Astrocyte (in vitro differentiated cells and primary cell): ENCODE measurements around the gene TAF1B. TPM values are rescaled to one million over a fixed set of nuclear protein-coding genes. Genes with fewer than 3 reads are reported as not detected.

Experiments
- DNase-seq: peaks from one replicate; pipeline ENCODE4 v3.0.0-alpha.2; 2010; ENCODE audit warnings: low read depth
- FAIRE-seq: peaks from 2 replicates; lab custom pipeline; 2011; peaks lifted over from hg19 to GRCh38; lab: Jason Lieb, UNC
- H2AFZ ChIP-seq: 2 replicates; pipeline ENCODE4 v1.6.0; 2012; ENCODE audit warnings: low read depth, low read length, inconsistent platforms
- H3K27ac ChIP-seq: 2 replicates; pipeline ENCODE4 v1.5.1; 2011; ENCODE audit warnings: low read depth, low read length, inconsistent platforms
- H3K27me3 ChIP-seq: 2 replicates; pipeline ENCODE4 v1.6.0; 2011; ENCODE audit warnings: low read length, inconsistent platforms; ENCODE audit not compliant: insufficient read depth
- H3K36me3 ChIP-seq: 2 replicates; pipeline ENCODE4 v1.5.1; 2011; ENCODE audit warnings: low read length, inconsistent platforms; ENCODE audit not compliant: insufficient read depth
- H3K4me1 ChIP-seq: 2 replicates; pipeline ENCODE4 v1.5.1; 2011; ENCODE audit warnings: low read length, inconsistent platforms; ENCODE audit not compliant: insufficient read depth
- H3K4me2 ChIP-seq: 2 replicates; pipeline ENCODE4 v1.6.0; 2012; ENCODE audit warnings: low read length, inconsistent platforms
- H3K4me3 ChIP-seq: 2 replicates; pipeline ENCODE4 v1.5.1; 2011; ENCODE audit warnings: low read depth, mild to moderate bottlenecking, low read length, inconsistent platforms; ENCODE audit not compliant: insufficient read depth
- H3K79me2 ChIP-seq: 2 replicates; pipeline ENCODE4 v1.6.0; 2012; ENCODE audit warnings: mild to moderate bottlenecking, low read length, inconsistent platforms; ENCODE audit not compliant: insufficient read depth
- H3K9ac ChIP-seq: 2 replicates; pipeline ENCODE4 v1.6.0; 2012; ENCODE audit warnings: mild to moderate bottlenecking, low read length, inconsistent platforms
- H3K9me3 ChIP-seq: 2 replicates; pipeline ENCODE4 v1.5.1; 2012; ENCODE audit warnings: low read depth, mild to moderate bottlenecking, low read length, inconsistent platforms; ENCODE audit not compliant: insufficient read depth
- H4K20me1 ChIP-seq: 2 replicates; pipeline ENCODE4 v1.6.0; 2012; ENCODE audit warnings: low read length, inconsistent platforms; ENCODE audit not compliant: insufficient read depth
- H3K27ac Mint-ChIP-seq: one replicate; pipeline ENCODE4 v1.8.0; 2021; ENCODE audit warnings: mild to moderate bottlenecking, mixed read lengths; ENCODE audit not compliant: unreplicated experiment
- H3K27me3 Mint-ChIP-seq: one replicate; pipeline ENCODE4 v1.8.0; 2021; ENCODE audit warnings: low read depth, mixed read lengths; ENCODE audit not compliant: unreplicated experiment
- H3K36me3 Mint-ChIP-seq: one replicate; pipeline ENCODE4 v1.8.0; 2021; ENCODE audit warnings: low read depth, mixed read lengths; ENCODE audit not compliant: unreplicated experiment
- H3K4me1 Mint-ChIP-seq: one replicate; pipeline ENCODE4 v1.8.0; 2021; ENCODE audit warnings: low read depth, mixed read lengths; ENCODE audit not compliant: unreplicated experiment
- H3K4me3 Mint-ChIP-seq: one replicate; pipeline ENCODE4 v1.8.0; 2021; ENCODE audit warnings: mild to moderate bottlenecking, moderate library complexity, mixed read lengths; ENCODE audit not compliant: unreplicated experiment
- H3K9me3 Mint-ChIP-seq: one replicate; pipeline ENCODE4 v1.8.0; 2021; ENCODE audit warnings: mild to moderate bottlenecking, mixed read lengths; ENCODE audit not compliant: unreplicated experiment
- CTCF ChIP-seq: IDR thresholded peaks from 2 replicates; pipeline ENCODE4 v1.5.1; 2011; ENCODE audit warnings: low read depth, mild to moderate bottlenecking, inconsistent platforms, low read length, moderate library complexity; ENCODE audit not compliant: insufficient read depth
- EZH2 ChIP-seq: IDR thresholded peaks from 2 replicates; pipeline ENCODE4 v1.6.1; 2012; ENCODE audit warnings: mild to moderate bottlenecking, low read length, inconsistent platforms; ENCODE audit not compliant: insufficient read depth
- total RNA-seq: library from RNA; stranded (reverse); gene quantifications from 2 replicates; pipeline ENCODE4 v1.2.1, GENCODE V29; 2021

Gene TAF1B
- total RNA-seq, 1 donor from 2014 or later: 14.5 TPM

DNA sequence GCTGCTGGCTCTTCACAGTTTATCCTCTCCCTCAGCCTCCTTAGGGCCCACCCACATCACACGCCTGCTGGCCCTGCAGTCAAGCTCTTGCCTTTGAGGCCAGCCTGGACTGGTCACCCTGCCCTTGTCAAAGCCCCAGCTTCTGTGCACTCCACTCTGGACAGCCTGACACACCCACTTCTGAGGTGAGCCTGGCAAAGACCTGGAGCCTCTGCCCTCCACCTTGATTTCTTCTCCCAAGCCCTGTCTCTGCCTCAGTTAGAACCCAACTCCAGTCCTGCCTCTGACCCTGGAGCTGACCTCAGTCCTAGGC is 37.0 kb upstream of the TAF1B start:
- TF ChIP-seq EZH2: no peak
- no peak for TF ChIP-seq CTCF
- H4K20me1 ChIP-seq: no peaks in the 10 kb centered on the region
- no peaks in the 10 kb centered on the region for H3K36me3 ChIP-seq
- peaks cover 18% of the 10 kb centered on the region for H3K4me1 ChIP-seq
- no peak for DNase-seq
- H3K27ac ChIP-seq: no peak overlapping the region
- Mint-ChIP-seq H3K27ac (no peak overlapping the region), H3K27me3 (peaks cover 22% of the 10 kb centered on the region), H3K36me3 (peaks cover 2% of the 10 kb centered on the region), H3K4me3 (no peak overlapping the region), H3K4me1 (peaks cover 12% of the 10 kb centered on the region), H3K9me3 (peaks cover 3% of the 10 kb centered on the region)
- FAIRE-seq: no peak
- no peak overlapping the region for H3K4me3 ChIP-seq
- H3K27me3 ChIP-seq: no peaks in the 10 kb centered on the region
- H3K4me2 ChIP-seq: no peak overlapping the region
- H3K9me3 ChIP-seq: no peaks in the 10 kb centered on the region
- H3K79me2 ChIP-seq: no peaks in the 10 kb centered on the region
- H2AFZ ChIP-seq: no peak overlapping the region
- no peak overlapping the region for H3K9ac ChIP-seq

DNA sequence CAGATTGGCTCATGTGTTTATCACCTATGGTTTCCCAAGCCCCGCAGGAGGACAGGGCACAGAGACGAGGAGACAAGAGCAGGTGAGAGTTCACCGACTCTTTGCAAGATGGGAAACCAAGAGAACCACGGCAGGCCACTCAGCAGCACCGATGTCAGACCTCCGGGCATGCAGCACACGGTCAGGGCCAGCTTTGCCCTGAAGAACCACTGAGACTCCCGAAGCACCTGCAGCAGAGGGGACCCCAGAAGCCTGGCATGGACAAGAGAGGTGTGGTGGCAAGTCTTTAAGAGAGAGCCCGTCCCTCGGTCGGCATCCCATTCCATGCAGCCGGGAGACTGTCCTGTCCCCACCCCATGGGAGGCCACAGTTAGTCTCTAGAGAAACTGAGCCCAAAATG is 36.6 kb upstream of the TAF1B start:
- H3K4me2 ChIP-seq: no peak overlapping the region
- no peak overlapping the region for H3K9ac ChIP-seq
- peaks cover 3% of the 10 kb centered on the region for H3K9me3 Mint-ChIP-seq
- no peaks in the 10 kb centered on the region for H3K36me3 ChIP-seq
- no peak overlapping the region for H3K27ac Mint-ChIP-seq
- H3K27me3 Mint-ChIP-seq: peaks cover 25% of the 10 kb centered on the region
- H3K79me2 ChIP-seq: no peaks in the 10 kb centered on the region
- no peaks in the 10 kb centered on the region for H4K20me1 ChIP-seq
- no peak overlapping the region for H3K4me3 Mint-ChIP-seq
- H2AFZ ChIP-seq: no peak overlapping the region
- peaks cover 9% of the 10 kb centered on the region for H3K4me1 Mint-ChIP-seq
- FAIRE-seq: no peak
- no peak overlapping the region for H3K4me3 ChIP-seq
- H3K27ac ChIP-seq: no peak overlapping the region
- DNase-seq: no peak
- H3K4me1 ChIP-seq: peaks cover 14% of the 10 kb centered on the region
- TF ChIP-seq EZH2 (no peak), CTCF (no peak)
- H3K27me3 ChIP-seq: no peaks in the 10 kb centered on the region
- H3K36me3 Mint-ChIP-seq: peaks cover 2% of the 10 kb centered on the region
- H3K9me3 ChIP-seq: no peaks in the 10 kb centered on the region

DNA sequence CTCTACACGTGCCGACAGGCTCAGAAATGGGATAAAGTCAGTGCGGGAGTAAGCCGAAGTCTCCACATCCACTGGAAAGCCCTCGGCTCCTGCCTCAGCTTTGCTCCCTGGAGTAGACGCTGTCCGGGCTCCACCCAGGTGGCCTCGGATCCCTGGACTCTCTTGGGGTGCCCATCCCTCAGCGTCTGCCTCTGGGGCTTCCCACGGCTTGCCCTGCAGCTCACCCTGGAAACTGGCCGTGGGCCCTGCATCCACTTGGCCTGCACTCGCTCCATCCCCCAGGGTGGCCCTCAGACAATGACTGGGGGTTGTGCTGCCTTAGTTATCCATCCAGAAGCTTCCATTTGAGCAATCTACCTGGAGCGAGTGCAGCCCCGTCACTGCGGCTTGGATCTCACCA is 36.2 kb upstream of the TAF1B start:
- no peak overlapping the region for H3K27ac ChIP-seq
- no peak overlapping the region for H3K9ac ChIP-seq
- peaks cover 3% of the 10 kb centered on the region for H3K9me3 Mint-ChIP-seq
- TF ChIP-seq CTCF (no peak), EZH2 (no peak)
- no peak for FAIRE-seq
- H3K9me3 ChIP-seq: no peaks in the 10 kb centered on the region
- no peak for DNase-seq
- no peaks in the 10 kb centered on the region for H3K27me3 ChIP-seq
- H4K20me1 ChIP-seq: no peaks in the 10 kb centered on the region
- H3K79me2 ChIP-seq: no peaks in the 10 kb centered on the region
- H3K4me3 ChIP-seq: no peak overlapping the region
- H3K4me2 ChIP-seq: no peak overlapping the region
- peaks cover 25% of the 10 kb centered on the region for H3K27me3 Mint-ChIP-seq
- no peak overlapping the region for H3K27ac Mint-ChIP-seq
- H3K4me1 ChIP-seq: peaks cover 10% of the 10 kb centered on the region
- H2AFZ ChIP-seq: no peak overlapping the region
- peaks cover 2% of the 10 kb centered on the region for H3K36me3 Mint-ChIP-seq
- no peak overlapping the region for H3K4me3 Mint-ChIP-seq
- peaks cover 6% of the 10 kb centered on the region for H3K4me1 Mint-ChIP-seq
- no peaks in the 10 kb centered on the region for H3K36me3 ChIP-seq
